Adrenal gland (tissue), 12 donors: Measurements from ENCODE around the gene RCL1. TPM values are rescaled to one million over a fixed set of nuclear protein-coding genes. Genes with fewer than 3 reads are reported as not detected.

Source experiments
- DNase-seq, 7 donors: peaks; one replicate each; pipeline ENCODE4 v3.0.0-alpha.2; 2019 to 2020
- H3K27ac ChIP-seq, 5 donors: fragments of 200-600 bp; sonication (generic) in 4 of 5; 1 replicate in 3 of 5; 2 replicates in 2 of 5; pipeline versions ENCODE4 v1.5.1 to v1.8.0; 2016 to 2020; ENCODE audit warnings: mild to moderate bottlenecking in 1 of 5
- H3K27me3 ChIP-seq: fragments of 200-600 bp; 2 replicates; pipeline ENCODE4 v1.8.0; 2021
- H3K36me3 ChIP-seq, 2 donors: fragments of 200-600 bp; replicated peaks in 1 of 2; 1 replicate in 1 of 2; 2 replicates in 1 of 2; pipeline versions ENCODE4 v1.5.1 to v1.8.0; 2018 to 2022
- H3K4me1 ChIP-seq, 2 donors: fragments of 200-600 bp; replicated peaks in 1 of 2; 1 replicate in 1 of 2; 2 replicates in 1 of 2; pipeline versions ENCODE4 v1.5.1 to v1.8.0; 2018 to 2021
- H3K4me3 ChIP-seq, 4 donors: fragments of 200-600 bp; sonication (generic) in 3 of 4; one replicate each; pipeline ENCODE4 v1.5.1; 2016 to 2018
- H3K9me3 ChIP-seq, 3 donors: fragments of 200-600 bp; sonication (generic) in 1 of 3; replicated peaks in 1 of 3; 1 replicate in 2 of 3; 2 replicates in 1 of 3; pipeline versions ENCODE4 v1.5.1 to v1.8.0; 2016 to 2021
- CTCF ChIP-seq, 6 experiments: fragments of 450-650 bp in 4 of 6; fragments of 200-600 bp in 2 of 6; sonication (generic) in 1 of 6; IDR thresholded peaks; 1 replicate in 5 of 6; 2 replicates in 1 of 6; pipeline versions ENCODE4 v1.5.1 to v1.8.0; 2016 to 2021; ENCODE audit warnings: antibody characterized with exemption in 6 of 6, mild to moderate bottlenecking in 2 of 6, moderate library complexity in 1 of 6
- POLR2A ChIP-seq, 2 donors: fragments of 450-650 bp; IDR thresholded peaks; one replicate each; pipeline ENCODE4 v1.6.1; 2017; ENCODE audit warnings: antibody characterized with exemption in 2 of 2, mild to moderate bottlenecking in 2 of 2, moderate library complexity in 1 of 2
- WGBS, 4 donors: extraction: QIAGEN DNeasy Blood & Tissue Kit in 2 of 4; methylation state at CpG; one replicate each; pipeline versions ENCODE4 v1.1.5 to v1.1.7; 2013 to 2017; 5-methylcytosine and 5-hydroxymethylcytosine counted together
- intact Hi-C, 2 donors: fragments of 100-400 bp; cut with DNase I; formaldehyde crosslinking; loops; one replicate each; pipeline versions ENCODE4 v1.14.1 to v1.15.0; 2022 to 2023
- polyA plus RNA-seq, 3 donors: library from polyadenylated mRNA; stranded (reverse); fragments of 200-250 nt in 2 of 3; fragments of 350-450 nt in 1 of 3; fragmentation: Illumina TruSeq in 1 of 3; extraction: RNeasy Lipid Tissue Mini Kit (QIAGEN cat#74804) in 1 of 3; gene quantifications; one replicate each; pipeline ENCODE4 v1.2.3, GENCODE V29; 2013 to 2014
- total RNA-seq, 9 donors: library from RNA; depleted of rRNA in 4 of 9; stranded (reverse); fragments of >200 nt in 4 of 9; fragments of 120-200 nt in 1 of 9; fragmentation: NEBNext Ultra II Directional in 1 of 9; extraction: Animal tissue kit (Norgen Biotek cat#: 25700) in 1 of 9; gene quantifications; one replicate each; pipeline versions ENCODE4 v1.1.0 to v1.2.4, GENCODE V29; 2013 to 2023
- donor health status: healthy with polysubstance abuse.
- donor health status: Bipolar disorder and iron deficiency.
- donor health status: DM: yes; HTN: yes; CAD: no.
- donor health status: DM: no; HTN: no; CAD: no.
- donor health status: DM: no; HTN: no; CAD: no.
- donor health status: DM: yes; HTN: yes; CAD: no.

The RCL1 gene
- total and polyA plus RNA-seq, 12 donors, result 15.4 to 33.4 (median 22.6) TPM

DNA sequence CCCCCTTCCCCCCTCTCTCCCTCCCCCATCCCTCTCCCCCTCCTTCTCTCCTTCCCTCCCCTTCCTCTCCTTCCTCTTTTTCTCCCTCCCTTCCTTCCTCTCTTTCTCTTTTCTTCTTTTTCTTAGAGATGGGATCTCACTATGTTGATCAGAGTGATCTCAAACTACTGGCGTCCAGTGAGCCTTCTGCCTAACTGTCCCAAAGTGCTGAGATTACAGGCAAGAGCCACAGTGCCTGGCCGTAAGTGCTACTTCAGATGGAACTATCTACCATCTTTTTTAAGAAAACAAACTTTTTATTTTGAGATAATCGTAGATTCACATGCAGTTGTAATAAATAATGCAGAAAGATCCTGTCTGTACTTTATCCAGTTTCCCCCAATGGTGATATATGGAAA is 6.3 kb downstream of the RCL1 start:
- no peak for TF ChIP-seq CTCF (IDR thresholded peaks at IDR 0.05)
- no peak for TF ChIP-seq POLR2A (IDR thresholded peaks at IDR 0.05)
- H3K4me3 ChIP-seq, result no peak overlapping the region
- intact Hi-C loops, result loop anchor here (10.0 kb wide), 1 partner anchor 186 kb away; the partner anchor contains the start of gene JAK2 (in 2 of the 2)
- H3K9me3 ChIP-seq, result no peaks in the 10 kb centered on the region
- no peak overlapping the region for H3K27ac ChIP-seq
- H3K27me3 ChIP-seq, result no peaks in the 10 kb centered on the region
- H3K4me1 ChIP-seq, result peaks cover 13 to 37% of the 10 kb centered on the region in 2 donors
- WGBS, 4 donors, result 48 to 64% (median 57%) methylated on average over 3 of the region's 3 CpGs
- DNase-seq, result no peak
- H3K36me3 ChIP-seq, result no peaks in the 10 kb centered on the region

DNA sequence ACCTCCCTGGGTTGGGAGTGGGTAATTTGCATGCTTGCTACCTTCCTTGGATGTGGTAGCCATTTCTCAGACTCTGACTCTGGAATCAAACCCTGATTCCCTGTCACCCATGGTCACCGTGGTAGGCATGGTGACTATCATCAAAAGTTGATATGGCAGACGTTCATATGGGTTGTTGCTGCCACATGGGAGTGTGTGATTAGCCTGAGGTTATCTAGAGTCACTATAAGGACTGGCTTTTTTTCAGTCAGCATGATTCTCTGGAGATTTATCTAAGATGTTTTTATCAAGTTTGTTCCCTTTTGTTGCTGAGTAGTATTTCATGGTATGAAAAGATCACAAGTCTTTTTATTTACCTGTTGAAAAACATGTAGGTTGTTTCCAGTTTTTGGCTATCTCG is 7.0 kb downstream of the RCL1 start:
- intact Hi-C loops, result loop anchor here (10.0 kb wide), 1 partner anchor 185 kb away; the partner anchor contains the start of gene JAK2 (in 2 of the 2)
- peaks cover 10 to 30% of the 10 kb centered on the region in 2 donors for H3K4me1 ChIP-seq

DNA sequence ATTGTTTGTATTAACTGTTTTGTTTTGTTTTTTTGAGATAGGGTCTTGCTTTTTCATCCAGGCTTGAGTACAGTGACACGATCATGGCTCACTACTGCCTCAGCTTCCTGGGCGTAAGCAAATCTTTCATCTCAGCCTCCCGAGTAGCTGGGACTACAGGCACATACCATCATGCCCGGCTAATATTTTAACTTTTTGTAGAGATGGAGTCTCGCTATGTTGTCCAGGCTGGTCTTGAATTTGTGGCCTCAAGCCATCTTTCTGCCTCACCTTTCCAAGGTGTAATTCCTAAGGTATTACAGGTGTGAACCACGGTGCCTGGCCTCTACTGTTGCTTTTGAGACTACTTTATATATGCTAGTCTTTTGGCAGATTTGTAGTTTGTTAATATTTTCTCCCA is 8.4 kb downstream of the RCL1 start:
- Histone ChIP-seq H3K9me3 (no peaks in the 10 kb centered on the region), H3K4me1 (peaks cover 10 to 27% of the 10 kb centered on the region in 2 donors), H3K27me3 (no peaks in the 10 kb centered on the region), H3K36me3 (no peaks in the 10 kb centered on the region), H3K4me3 (no peak overlapping the region), H3K27ac (no peak overlapping the region)
- WGBS, 4 donors, result 95 to 98% (median 97%) methylated on average over 6 of the region's 6 CpGs
- intact Hi-C loops, result no loop called here
- no peak for TF ChIP-seq POLR2A (IDR thresholded peaks at IDR 0.05)
- no peak for TF ChIP-seq CTCF (IDR thresholded peaks at IDR 0.05)
- no peak for DNase-seq

More for the DNA sequence above, 7.0 kb downstream of the RCL1 start:
- Histone ChIP-seq H3K27ac (no peak overlapping the region), H3K36me3 (no peaks in the 10 kb centered on the region), H3K27me3 (no peaks in the 10 kb centered on the region), H3K9me3 (no peaks in the 10 kb centered on the region), H3K4me3 (no peak overlapping the region)
- TF ChIP-seq POLR2A (IDR thresholded peaks at IDR 0.05), result no peak
- 59 to 65% (median 60%) methylated on average over 3 of the region's 3 CpGs for WGBS, 4 donors
- no peak for DNase-seq

GRCh38 chr9:4803670-4804530 is 11.2 kb downstream of the RCL1 start:
- no peaks in the 10 kb centered on the region for H3K27me3 ChIP-seq
- peaks cover 0 to 7% (median 6%) of the 10 kb centered on the region in 3 donors for H3K9me3 ChIP-seq
- H3K4me3 ChIP-seq, result no peak overlapping the region
- intact Hi-C loops, result no loop called here
- TF ChIP-seq CTCF (IDR thresholded peaks at IDR 0.05) (no peak), POLR2A (IDR thresholded peaks at IDR 0.05) (no peak)
- WGBS, 4 donors, result 94 to 96% (median 95%) methylated on average over 15 to 27 of the region's 27 CpGs
- no peak overlapping the region for H3K27ac ChIP-seq
- no peak for DNase-seq
- H3K36me3 ChIP-seq, result no peaks in the 10 kb centered on the region
- peaks cover 10 to 13% of the 10 kb centered on the region in 2 donors for H3K4me1 ChIP-seq
